Measurements from ENCODE around the gene SERPINB3. TPM values are rescaled to one million over a fixed set of nuclear protein-coding genes. Genes with fewer than 3 reads are reported as not detected.

SERPINB3 gene
- total RNA-seq, 2 donors from 2014 or later = not detected

- Mint-ChIP-seq H3K27me3 (peaks cover 7% of the 10 kb centered on the region), H3K27ac (no peak overlapping the region), H3K36me3 (ENCODE audit: low read depth) (no peaks in the 10 kb centered on the region), H3K9me3 (peaks cover 29% of the 10 kb centered on the region), H3K4me3 (no peak overlapping the region), H3K4me1 (no peaks in the 10 kb centered on the region)
- no peak for ATAC-seq (replicated peaks)
Observed at GRCh38 chr18:63626431-63626830, 35.3 kb downstream of the SERPINB3 start.

DNA sequence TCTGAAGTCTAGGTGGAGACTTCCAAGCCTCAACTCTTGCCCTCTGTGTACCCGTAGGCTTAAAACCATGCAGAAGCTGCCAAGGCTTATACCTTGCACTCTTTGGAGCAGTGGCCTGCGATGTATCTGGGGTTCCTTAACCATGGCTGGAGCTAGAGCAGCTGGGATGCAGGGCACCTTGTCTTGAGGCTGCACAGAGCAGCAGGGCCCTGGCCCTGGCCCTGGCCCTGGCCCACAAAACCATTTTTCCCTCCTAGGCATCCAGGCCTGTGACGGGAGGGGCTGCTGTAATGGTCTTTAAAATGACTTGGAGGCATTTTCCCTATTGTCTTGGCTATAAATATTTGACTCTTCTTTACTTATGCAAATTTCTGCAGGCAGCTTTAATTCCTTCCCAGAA is 36.8 kb downstream of the SERPINB3 start:
- H3K36me3 Mint-ChIP-seq (ENCODE audit: low read depth) = no peaks in the 10 kb centered on the region
- H3K9me3 Mint-ChIP-seq = peaks cover 36% of the 10 kb centered on the region
- no peaks in the 10 kb centered on the region for H3K4me1 Mint-ChIP-seq
- no peak for ATAC-seq (replicated peaks)
- peaks cover 7% of the 10 kb centered on the region for H3K27me3 Mint-ChIP-seq
- H3K4me3 Mint-ChIP-seq = no peak overlapping the region
- no peak overlapping the region for H3K27ac Mint-ChIP-seq

- no peak overlapping the region for H3K27ac Mint-ChIP-seq
- no peaks in the 10 kb centered on the region for H3K4me1 Mint-ChIP-seq
- peaks cover 3% of the 10 kb centered on the region for H3K27me3 Mint-ChIP-seq
- peaks cover 16% of the 10 kb centered on the region for H3K9me3 Mint-ChIP-seq
- ATAC-seq (replicated peaks) = no peak
- no peak overlapping the region for H3K4me3 Mint-ChIP-seq
- H3K36me3 Mint-ChIP-seq (ENCODE audit: low read depth) = no peaks in the 10 kb centered on the region
Observed at GRCh38 chr18:63619661-63620060, 42.0 kb downstream of the SERPINB3 start.

DNA sequence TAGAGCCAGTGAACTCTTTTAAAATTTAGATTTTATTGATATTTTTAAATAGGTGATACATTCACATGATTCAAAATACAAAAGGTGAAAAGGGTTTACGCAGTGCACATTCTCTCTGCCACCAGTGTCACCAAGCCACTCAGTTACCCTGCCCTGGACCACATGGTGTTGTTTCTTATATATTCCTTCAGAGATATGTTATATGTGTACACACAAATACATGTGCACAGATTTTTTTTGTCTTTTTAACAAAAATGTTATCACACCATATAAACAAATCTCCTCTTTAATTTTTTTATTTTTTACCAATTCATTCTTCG is 43.8 kb downstream of the SERPINB3 start:
- Mint-ChIP-seq H3K36me3 (ENCODE audit: low read depth) (no peaks in the 10 kb centered on the region), H3K4me3 (no peak overlapping the region), H3K27ac (no peak overlapping the region), H3K4me1 (no peaks in the 10 kb centered on the region), H3K27me3 (peaks cover 4% of the 10 kb centered on the region), H3K9me3 (peaks cover 11% of the 10 kb centered on the region)
- no peak for ATAC-seq (replicated peaks)

DNA sequence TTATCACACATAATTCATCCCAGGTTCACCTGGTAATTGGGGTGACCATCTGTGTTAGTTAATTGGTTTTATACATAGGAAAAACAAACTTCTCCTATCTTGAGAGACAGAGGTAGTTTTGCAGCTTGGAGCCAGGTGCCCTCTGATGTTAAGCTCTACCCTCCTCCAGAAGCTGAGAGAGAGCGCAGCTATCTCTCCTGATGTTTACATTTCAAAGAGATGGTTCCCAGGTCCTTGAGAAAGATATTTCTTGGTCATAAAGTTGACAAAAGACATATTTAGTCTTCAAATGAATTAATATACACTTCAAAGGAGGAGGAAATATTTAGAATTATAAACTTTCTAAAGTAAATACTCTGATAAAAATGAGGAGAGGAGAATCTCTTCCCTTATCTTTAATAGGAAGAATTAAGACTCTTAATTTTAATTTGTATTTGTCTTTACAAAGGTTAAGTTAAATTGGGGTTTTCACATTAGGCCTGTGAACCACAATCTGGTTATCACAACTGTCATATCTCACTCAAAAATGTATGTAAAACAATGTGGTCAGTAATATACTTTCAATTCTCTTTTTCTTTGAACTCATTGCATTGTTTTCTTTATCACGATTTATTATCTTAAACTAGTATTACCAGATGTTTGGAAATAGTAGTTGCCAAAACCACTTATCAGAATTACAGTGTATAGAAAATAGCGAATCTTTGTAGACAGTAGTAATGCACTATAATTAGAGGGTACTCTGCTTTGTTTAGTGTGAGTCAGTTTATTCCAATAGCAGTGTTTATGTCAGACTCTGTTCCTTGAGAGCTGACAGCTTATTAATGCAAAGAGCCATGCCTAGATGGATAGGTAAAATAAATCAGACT is 44.4 kb downstream of the SERPINB3 start:
- Mint-ChIP-seq H3K4me3 (no peak overlapping the region), H3K27ac (no peak overlapping the region), H3K9me3 (peaks cover 9% of the 10 kb centered on the region), H3K27me3 (peaks cover 5% of the 10 kb centered on the region), H3K4me1 (no peaks in the 10 kb centered on the region), H3K36me3 (ENCODE audit: low read depth) (no peaks in the 10 kb centered on the region)
- ATAC-seq (replicated peaks) = no peak

GRCh38 chr18:63613420-63613819 is 48.3 kb downstream of the SERPINB3 start:
- no peaks in the 10 kb centered on the region for H3K36me3 Mint-ChIP-seq (ENCODE audit: low read depth)

GRCh38 chr18:63606526-63606925 is 55.2 kb downstream of the SERPINB3 start:
- Mint-ChIP-seq H3K36me3 (ENCODE audit: low read depth) (no peaks in the 10 kb centered on the region), H3K4me3 (no peak overlapping the region), H3K9me3 (no peaks in the 10 kb centered on the region), H3K27ac (no peak overlapping the region), H3K27me3 (peaks cover 16% of the 10 kb centered on the region), H3K4me1 (no peaks in the 10 kb centered on the region)
- ATAC-seq (replicated peaks) = no peak

More at GRCh38 chr18:63613420-63613819, 48.3 kb downstream of the SERPINB3 start:
- H3K9me3 Mint-ChIP-seq = no peaks in the 10 kb centered on the region
- H3K4me3 Mint-ChIP-seq = no peak overlapping the region
- ATAC-seq (replicated peaks) = no peak
- no peaks in the 10 kb centered on the region for H3K4me1 Mint-ChIP-seq
- no peak overlapping the region for H3K27ac Mint-ChIP-seq
- H3K27me3 Mint-ChIP-seq = peaks cover 13% of the 10 kb centered on the region

Other genes with a start within 250 kb of the SERPINB3 start
- 10 to 100 TPM; 63.8 to 72.3 TPM for gene VPS4B, start 239.4 kb downstream of the SERPINB3 start, total RNA-seq
- not detected for gene SERPINB5, start 184.9 kb downstream of the SERPINB3 start, total RNA-seq
- gene SERPINB12, start 119.5 kb downstream of the SERPINB3 start, total RNA-seq = not detected
- not detected for gene SERPINB13, start 74.5 kb downstream of the SERPINB3 start, total RNA-seq
- gene SERPINB4, start 17.6 kb downstream of the SERPINB3 start, total RNA-seq = not detected
- not detected for gene SERPINB11, start 41.1 kb upstream of the SERPINB3 start, total RNA-seq
- gene SERPINB7, start 113.5 kb upstream of the SERPINB3 start, total RNA-seq = not detected
- gene SERPINB2, start 225.8 kb upstream of the SERPINB3 start, total RNA-seq = not detected
- gene SERPINB10, start 246.1 kb upstream of the SERPINB3 start, total RNA-seq = not detected

Data from activated T-helper 17 cell treated with anti-CD3 and anti-CD28 coated beads, Interleukin-2, amount 50 U/mL, for 72 hours (primary cell).